WTC11 (cell line): Measurements from ENCODE around the gene TST. TPM values are rescaled to one million over a fixed set of nuclear protein-coding genes. Genes with fewer than 3 reads are reported as not detected.
A peak's percentile ranks its signal among the peaks of the same experiment; 100 is the strongest.

Experiments used
- ATAC-seq: fragments of 200-7000 bp; cut with Tn5 transposase; 2 replicates; pipeline ENCODE4 v1.10.0; 2021; ENCODE audit warnings: mild to moderate bottlenecking, moderate library complexity
- CTCF ChIA-PET: fragments of 300-600 bp; sonication (Branson Sonifier 250); formaldehyde crosslinking; loops from one replicate; lab custom pipeline; 2021; ENCODE audit warnings: antibody characterized with exemption; lab: Charles Lee
- POLR2A ChIA-PET: fragments of 350-600 bp; sonication (Branson Sonifier 250); formaldehyde crosslinking; loops from one replicate; lab custom pipeline; 2021; ENCODE audit warnings: antibody characterized with exemption; lab: Charles Lee
- DNase-seq: peaks from one replicate; pipeline ENCODE4 v3.0.0; 2021; ENCODE audit warnings: low spot score
- H3K27ac Mint-ChIP-seq: 2 replicates; pipeline ENCODE4 v1.8.0; 2021; ENCODE audit warnings: mixed read lengths
- H3K27me3 Mint-ChIP-seq: 2 replicates; pipeline ENCODE4 v1.8.0; 2021; ENCODE audit warnings: low read depth, mild to moderate bottlenecking, moderate library complexity, mixed read lengths
- H3K36me3 Mint-ChIP-seq: 2 replicates; pipeline ENCODE4 v1.8.0; 2021; ENCODE audit warnings: mixed read lengths
- H3K4me1 Mint-ChIP-seq: 2 replicates; pipeline ENCODE4 v1.8.0; 2022; ENCODE audit warnings: mixed read lengths
- H3K4me3 Mint-ChIP-seq: 2 replicates; pipeline ENCODE4 v1.8.0; 2021; ENCODE audit warnings: mild to moderate bottlenecking, moderate library complexity, mixed read lengths
- H3K9me3 Mint-ChIP-seq: 2 replicates; pipeline ENCODE4 v1.8.0; 2021; ENCODE audit warnings: mixed read lengths
- ATF6 ChIP-seq: sonication (generic); formaldehyde crosslinking; IDR thresholded peaks from 2 replicates; pipeline ENCODE4 v1.8.1; 2023; ENCODE audit warnings: mild to moderate bottlenecking, missing genetic modification reagents
- CBFB ChIP-seq: sonication (generic); formaldehyde crosslinking; IDR thresholded peaks from 2 replicates; pipeline ENCODE4 v1.8.1; 2022; ENCODE audit warnings: mild to moderate bottlenecking, low read depth, missing genetic modification reagents
- CTCF ChIP-seq: fragments of 200-600 bp; IDR thresholded peaks from 2 replicates; pipeline ENCODE4 v1.8.0; 2022; ENCODE audit warnings: antibody characterized with exemption
- E2F5 ChIP-seq: sonication (generic); formaldehyde crosslinking; IDR thresholded peaks from 2 replicates; pipeline ENCODE4 v1.8.1; 2022; ENCODE audit warnings: mild to moderate bottlenecking, moderate library complexity, missing genetic modification reagents
- FOXK1 ChIP-seq: sonication (generic); formaldehyde crosslinking; IDR thresholded peaks from 2 replicates; pipeline ENCODE4 v1.8.0; 2022; ENCODE audit warnings: mild to moderate bottlenecking, moderate library complexity, missing genetic modification reagents
- GABPB1 ChIP-seq: sonication (generic); formaldehyde crosslinking; IDR thresholded peaks from 2 replicates; pipeline ENCODE4 v1.8.1; 2023; ENCODE audit warnings: mild to moderate bottlenecking, missing genetic modification reagents
- GTF2I ChIP-seq: fragments of 250-450 bp; sonication (Bioruptor Pico); conservative IDR thresholded peaks from 2 replicates; pipeline ENCODE4 v1.4.0; 2021; ENCODE audit warnings: mild to moderate bottlenecking
- NR1H2 ChIP-seq: sonication (generic); formaldehyde crosslinking; IDR thresholded peaks from 2 replicates; pipeline ENCODE4 v1.9.0; 2021; ENCODE audit warnings: mild to moderate bottlenecking, moderate library complexity, missing genetic modification reagents
- NR3C1 ChIP-seq: sonication (generic); formaldehyde crosslinking; conservative IDR thresholded peaks from 2 replicates; pipeline ENCODE4 v1.8.1; 2023; ENCODE audit warnings: low read depth, mild to moderate bottlenecking, missing genetic modification reagents
- PREB ChIP-seq: sonication (generic); formaldehyde crosslinking; IDR thresholded peaks from 2 replicates; pipeline ENCODE4 v1.8.1; 2022; ENCODE audit warnings: mild to moderate bottlenecking, missing genetic modification reagents, moderate library complexity, borderline replicate concordance
- TCF7 ChIP-seq: sonication (generic); formaldehyde crosslinking; IDR thresholded peaks from 2 replicates; pipeline ENCODE4 v1.8.0; 2022; ENCODE audit warnings: mild to moderate bottlenecking, low read depth, missing genetic modification reagents, moderate library complexity
- ZNF219 ChIP-seq: sonication (generic); formaldehyde crosslinking; IDR thresholded peaks from 2 replicates; pipeline ENCODE4 v1.8.0; 2023; ENCODE audit warnings: missing genetic modification reagents, mild to moderate bottlenecking, borderline replicate concordance
- ZNF263 ChIP-seq: sonication (generic); formaldehyde crosslinking; IDR thresholded peaks from 2 replicates; pipeline ENCODE4 v1.8.1; 2022; ENCODE audit warnings: low read depth, mild to moderate bottlenecking, moderate library complexity, missing genetic modification reagents
- ZNF512 ChIP-seq: sonication (generic); formaldehyde crosslinking; IDR thresholded peaks from 2 replicates; pipeline ENCODE4 v1.8.1; 2022; ENCODE audit warnings: missing genetic modification reagents, borderline replicate concordance
- total RNA-seq: library from RNA; stranded (reverse); gene quantifications from 3 replicates; pipeline ENCODE4 v1.2.3, GENCODE V29; 2021
- TF ChIP-seq, protein P1 (sequence below): fragments of 250-450 bp; sonication (Bioruptor Pico); IDR thresholded peaks from 2 replicates; pipeline ENCODE4 v1.9.0; 2021; ENCODE audit warnings: mild to moderate bottlenecking
- TF ChIP-seq, protein P2 (sequence below): sonication (generic); formaldehyde crosslinking; IDR thresholded peaks from 2 replicates; pipeline ENCODE4 v1.8.0; 2022; ENCODE audit warnings: mild to moderate bottlenecking, missing genetic modification reagents

TST gene
- total RNA-seq, 1 experiment from 2014 or later = 24.4 TPM

GRCh38 chr22:37030560-37031281 is 11.5 kb upstream of the TST start:
- peak; percentile 43 for ATAC-seq
- ChIA-PET CTCF (interaction anchor here (0.8 to 4.9 kb wide), 10 partner anchors 10 to 175 kb away, joined by 3 to 38 read pairs (median 3); partner anchors contain the start of genes KCTD17, MPST and TST), POLR2A (interaction anchor here (1.1 to 1.6 kb wide), 2 partner anchors 12 to 21 kb away, joined by 3 to 5 read pairs; partner anchors contain the start of genes KCTD17, MPST and TST)
- Mint-ChIP-seq H3K36me3 (peaks cover 16% of the 10 kb centered on the region; the same call in 1 of the 2 replicates), H3K27me3 (peaks cover 3% of the 10 kb centered on the region), H3K9me3 (no peaks in the 10 kb centered on the region), H3K4me1 (peaks cover 32% of the 10 kb centered on the region), H3K27ac (0 out of 2 replicates have a peak overlapping the region, but pooled peaks have one; percentile 74), H3K4me3 (no peak overlapping the region)
- TF ChIP-seq NR3C1 (CRISPR knock-in tag) (no peak), PREB (no peak), FOXK1 (CRISPR knock-in tag) (no peak), ZNF263 (CRISPR knock-in tag) (no peak), TCF7 (CRISPR knock-in tag) (no peak), GTF2I (no peak), ZNF512 (CRISPR knock-in tag) (no peak), GABPB1 (no peak), CTCF (no peak), CBFB (CRISPR knock-in tag) (no peak), ATF6 (CRISPR knock-in tag) (no peak), E2F5 (no peak), NR1H2 (no peak), ZNF219 (CRISPR knock-in tag) (no peak)
- TF ChIP-seq, protein P1, sequence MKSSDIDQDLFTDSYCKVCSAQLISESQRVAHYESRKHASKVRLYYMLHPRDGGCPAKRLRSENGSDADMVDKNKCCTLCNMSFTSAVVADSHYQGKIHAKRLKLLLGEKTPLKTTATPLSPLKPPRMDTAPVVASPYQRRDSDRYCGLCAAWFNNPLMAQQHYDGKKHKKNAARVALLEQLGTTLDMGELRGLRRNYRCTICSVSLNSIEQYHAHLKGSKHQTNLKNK = no peak
- TF ChIP-seq, protein P2, sequence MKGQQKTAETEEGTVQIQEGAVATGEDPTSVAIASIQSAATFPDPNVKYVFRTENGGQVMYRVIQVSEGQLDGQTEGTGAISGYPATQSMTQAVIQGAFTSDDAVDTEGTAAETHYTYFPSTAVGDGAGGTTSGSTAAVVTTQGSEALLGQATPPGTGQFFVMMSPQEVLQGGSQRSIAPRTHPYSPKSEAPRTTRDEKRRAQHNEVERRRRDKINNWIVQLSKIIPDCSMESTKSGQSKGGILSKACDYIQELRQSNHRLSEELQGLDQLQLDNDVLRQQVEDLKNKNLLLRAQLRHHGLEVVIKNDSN (CRISPR knock-in tag) = no peak
- DNase-seq = no peak
